Measurements from ENCODE around the gene PLA2G5. TPM values are rescaled to one million over a fixed set of nuclear protein-coding genes. Genes with fewer than 3 reads are reported as not detected.
A peak's percentile ranks its signal among the peaks of the same experiment; 100 is the strongest.
"Not testable (repeated sequence)": the region's sequence is repeated elsewhere in the genome, so short reads cannot be mapped to it uniquely, and the experiment has no call there.

Gene PLA2G5
- total RNA-seq, 2 experiments from 2014 or later = not detected

DNA sequence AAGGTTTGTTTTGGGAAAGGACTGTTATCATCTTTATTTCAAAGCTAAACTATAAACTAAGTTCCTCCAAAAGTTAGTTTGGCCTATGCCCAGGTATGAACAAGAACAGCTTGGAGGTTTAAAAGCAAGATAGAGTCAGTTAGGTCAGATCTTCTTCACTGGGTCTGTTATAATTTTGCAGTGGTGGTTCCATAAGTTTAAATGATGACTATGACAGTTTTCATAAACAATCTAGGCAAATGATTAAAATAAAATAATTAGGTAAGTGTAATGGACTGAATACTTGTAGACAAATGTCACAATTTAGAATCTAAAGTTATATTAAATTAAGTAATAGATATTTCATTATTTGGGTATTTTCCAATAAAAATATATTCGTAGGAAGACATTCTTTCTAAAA is 21.4 kb upstream of the PLA2G5 start:
- Histone ChIP-seq H4K20me1 (ENCODE audit: insufficient read depth, low read length) (no peaks in the 10 kb centered on the region), H3K4me1 (ENCODE audit: insufficient read depth, low read length, poor library complexity, severe bottlenecking) (no peaks in the 10 kb centered on the region), H3K9me2 (ENCODE audit: insufficient read depth, low read length) (no peaks in the 10 kb centered on the region), H3K4me2 (ENCODE audit: low read length) (no peak overlapping the region), H3K79me2 (ENCODE audit: insufficient read depth, low read depth, low read length) (no peaks in the 10 kb centered on the region), H3K27ac (ENCODE audit: low read depth, low read length, poor library complexity, severe bottlenecking) (no peak overlapping the region), H3K4me3 (ENCODE audit: low read depth, low read length, poor library complexity, severe bottlenecking) (no peak overlapping the region), H2AFZ (ENCODE audit: low read length) (no peak overlapping the region), H3K9me3 (ENCODE audit: low read length) (peaks cover 37% of the 10 kb centered on the region), H3K36me3 (ENCODE audit: insufficient read depth, low read length) (no peaks in the 10 kb centered on the region)
- DNase-seq (ENCODE audit: low spot score) = no peak
- intact Hi-C loops (cut with micrococcal nuclease; ENCODE audit: unreplicated experiment) = no loop called here
- CTCF ChIA-PET (ENCODE audit: unreplicated experiment) = no interaction called here
- POLR2A ChIA-PET = no interaction called here
- BruUV-seq (replicated peaks) = no TSS peak
- TF ChIP-seq, protein P1, sequence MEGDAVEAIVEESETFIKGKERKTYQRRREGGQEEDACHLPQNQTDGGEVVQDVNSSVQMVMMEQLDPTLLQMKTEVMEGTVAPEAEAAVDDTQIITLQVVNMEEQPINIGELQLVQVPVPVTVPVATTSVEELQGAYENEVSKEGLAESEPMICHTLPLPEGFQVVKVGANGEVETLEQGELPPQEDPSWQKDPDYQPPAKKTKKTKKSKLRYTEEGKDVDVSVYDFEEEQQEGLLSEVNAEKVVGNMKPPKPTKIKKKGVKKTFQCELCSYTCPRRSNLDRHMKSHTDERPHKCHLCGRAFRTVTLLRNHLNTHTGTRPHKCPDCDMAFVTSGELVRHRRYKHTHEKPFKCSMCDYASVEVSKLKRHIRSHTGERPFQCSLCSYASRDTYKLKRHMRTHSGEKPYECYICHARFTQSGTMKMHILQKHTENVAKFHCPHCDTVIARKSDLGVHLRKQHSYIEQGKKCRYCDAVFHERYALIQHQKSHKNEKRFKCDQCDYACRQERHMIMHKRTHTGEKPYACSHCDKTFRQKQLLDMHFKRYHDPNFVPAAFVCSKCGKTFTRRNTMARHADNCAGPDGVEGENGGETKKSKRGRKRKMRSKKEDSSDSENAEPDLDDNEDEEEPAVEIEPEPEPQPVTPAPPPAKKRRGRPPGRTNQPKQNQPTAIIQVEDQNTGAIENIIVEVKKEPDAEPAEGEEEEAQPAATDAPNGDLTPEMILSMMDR (conservative IDR thresholded peaks at IDR 0.05; ENCODE audit: low read length) = no peak
- no peak for TF ChIP-seq EZH2phosphoT487 (IDR thresholded peaks at IDR 0.05; ENCODE audit: borderline replicate concordance, low read depth, low read length)

DNA sequence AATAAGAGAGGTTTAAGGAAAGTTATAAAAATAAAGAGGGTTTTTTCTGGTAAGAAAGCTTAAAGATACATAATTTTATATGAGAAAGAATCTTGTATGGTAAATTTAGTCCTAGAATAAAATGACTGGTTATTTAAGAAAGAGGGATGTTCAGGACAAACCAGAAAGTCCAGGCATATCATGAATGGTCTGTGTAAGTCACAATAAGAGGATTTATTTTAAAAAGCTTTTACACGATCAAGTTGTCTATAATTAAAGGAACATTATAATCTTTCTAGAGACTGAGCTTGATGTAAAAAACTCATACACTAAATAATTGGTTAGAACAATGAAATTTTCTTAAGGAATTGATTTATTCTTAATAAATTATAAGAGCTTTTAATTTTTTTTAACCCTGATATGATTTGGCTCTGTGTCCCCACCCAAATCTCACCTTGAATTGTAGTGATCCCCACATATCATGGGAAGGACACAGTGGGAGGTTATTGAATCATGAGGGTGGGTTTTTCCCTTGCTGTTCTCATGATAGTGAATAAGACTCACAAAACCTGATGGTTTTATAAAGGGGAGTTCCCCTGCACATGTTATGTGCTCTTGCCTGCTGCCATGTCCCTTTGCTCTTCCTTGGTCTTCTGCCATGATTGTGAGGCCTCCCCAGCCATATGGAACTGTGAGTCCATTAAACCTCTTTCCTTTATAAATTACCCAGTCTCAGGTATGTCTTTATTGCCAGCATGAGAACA is 20.8 kb upstream of the PLA2G5 start:
- BruUV-seq (replicated peaks); POLR2A ChIA-PET; H3K27ac ChIP-seq (ENCODE audit: low read depth, low read length, poor library complexity, severe bottlenecking); CTCF ChIA-PET (ENCODE audit: unreplicated experiment); H3K4me1 ChIP-seq (ENCODE audit: insufficient read depth, low read length, poor library complexity, severe bottlenecking); H3K4me2 ChIP-seq (ENCODE audit: low read length); H3K4me3 ChIP-seq (ENCODE audit: low read depth, low read length, poor library complexity, severe bottlenecking); H3K36me3 ChIP-seq (ENCODE audit: insufficient read depth, low read length); H3K79me2 ChIP-seq (ENCODE audit: insufficient read depth, low read depth, low read length); intact Hi-C loops (cut with micrococcal nuclease; ENCODE audit: unreplicated experiment); H3K9me2 ChIP-seq (ENCODE audit: insufficient read depth, low read length); H4K20me1 ChIP-seq (ENCODE audit: insufficient read depth, low read length); H2AFZ ChIP-seq (ENCODE audit: low read length): not testable (repeated sequence)
- H3K9me3 ChIP-seq (ENCODE audit: low read length) = peaks cover 41% of the 10 kb centered on the region
- peak; percentile 10 for DNase-seq (ENCODE audit: low spot score)

DNA sequence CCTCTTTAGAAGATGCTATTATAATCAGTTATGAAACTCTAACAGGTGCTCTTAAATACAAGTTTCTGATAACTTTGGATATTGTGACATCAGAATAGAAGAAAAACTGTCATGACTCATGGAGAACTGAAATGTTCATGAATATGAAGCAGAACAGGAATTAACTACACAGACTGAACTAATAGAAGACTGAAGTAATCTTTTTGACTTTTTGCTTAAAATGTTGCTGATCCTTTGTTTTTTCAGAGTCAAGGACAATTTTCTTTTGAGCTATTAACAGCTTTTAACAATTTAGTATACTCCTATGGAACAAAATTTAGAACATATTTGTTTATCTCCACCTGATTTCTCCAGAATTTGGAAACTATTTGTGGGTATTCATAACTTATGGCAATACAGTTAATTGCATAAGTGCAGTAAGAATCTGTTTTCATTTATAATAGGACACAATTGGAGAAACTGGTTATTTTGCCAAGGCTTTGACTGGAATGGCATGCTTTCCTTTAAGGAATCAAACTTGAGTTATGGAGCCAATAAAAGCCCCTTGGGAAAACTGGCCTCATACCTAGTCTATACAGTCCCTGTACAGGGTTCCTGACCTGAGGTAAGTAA is 18.7 kb upstream of the PLA2G5 start:
- ChIA-PET POLR2A (no interaction called here), CTCF (ENCODE audit: unreplicated experiment) (no interaction called here)
- Histone ChIP-seq H3K27ac (ENCODE audit: low read depth, low read length, poor library complexity, severe bottlenecking) (no peak overlapping the region), H3K36me3 (ENCODE audit: insufficient read depth, low read length) (no peaks in the 10 kb centered on the region), H4K20me1 (ENCODE audit: insufficient read depth, low read length) (no peaks in the 10 kb centered on the region), H3K4me2 (ENCODE audit: low read length) (no peak overlapping the region), H3K79me2 (ENCODE audit: insufficient read depth, low read depth, low read length) (no peaks in the 10 kb centered on the region), H3K4me1 (ENCODE audit: insufficient read depth, low read length, poor library complexity, severe bottlenecking) (no peaks in the 10 kb centered on the region), H2AFZ (ENCODE audit: low read length) (no peak overlapping the region), H3K9me3 (ENCODE audit: low read length) (peaks cover 41% of the 10 kb centered on the region), H3K4me3 (ENCODE audit: low read depth, low read length, poor library complexity, severe bottlenecking) (no peak overlapping the region), H3K9me2 (ENCODE audit: insufficient read depth, low read length) (no peaks in the 10 kb centered on the region)
- no TSS peak for BruUV-seq (replicated peaks)
- intact Hi-C loops (cut with micrococcal nuclease; ENCODE audit: unreplicated experiment) = no loop called here
- TF ChIP-seq, protein P1 (conservative IDR thresholded peaks at IDR 0.05; ENCODE audit: low read length) = no peak
- no peak for TF ChIP-seq EZH2phosphoT487 (IDR thresholded peaks at IDR 0.05; ENCODE audit: borderline replicate concordance, low read depth, low read length)
- peak; percentile 34 for DNase-seq (ENCODE audit: low spot score)
